HepG2 (cell line): ENCODE results near the gene ZNF513. TPM values are rescaled to one million over a fixed set of nuclear protein-coding genes. Genes with fewer than 3 reads are reported as not detected.
A peak's percentile ranks its signal among the peaks of the same experiment; 100 is the strongest.

Experiments used
- ATF5 ChIP-seq: sonication (generic); formaldehyde crosslinking; IDR thresholded peaks from 2 replicates; pipeline ENCODE4 v1.4.0; 2020; ENCODE audit warnings: mild to moderate bottlenecking, low read depth, missing genetic modification reagents
- CHCHD3 ChIP-seq: sonication (generic); formaldehyde crosslinking; IDR thresholded peaks from 2 replicates; pipeline ENCODE4 v1.8.0; 2022; ENCODE audit warnings: mild to moderate bottlenecking, missing genetic modification reagents, moderate library complexity
- IKZF4 ChIP-seq: sonication (generic); formaldehyde crosslinking; IDR thresholded peaks from 2 replicates; pipeline ENCODE4 v1.5.1; 2020; ENCODE audit warnings: borderline replicate concordance, mild to moderate bottlenecking, low read depth, missing genetic modification reagents; ENCODE audit errors: not compliant biosample characterization
- NR3C1 ChIP-seq: sonication (generic); formaldehyde crosslinking; IDR thresholded peaks from 2 replicates; pipeline ENCODE4 v1.4.0; 2020; ENCODE audit warnings: missing genetic modification reagents
- RBAK ChIP-seq: sonication (generic); formaldehyde crosslinking; IDR thresholded peaks from 2 replicates; pipeline ENCODE4 v1.5.1; 2020; ENCODE audit warnings: mild to moderate bottlenecking, missing genetic modification reagents
- RFX5 ChIP-seq: IDR thresholded peaks from 2 replicates; pipeline ENCODE4 v1.6.1; 2011; ENCODE audit warnings: low read depth, low read length, improper control_type of control experiment
- SNAPC4 ChIP-seq: sonication (generic); formaldehyde crosslinking; IDR thresholded peaks from 2 replicates; pipeline ENCODE4 v1.4.0; 2020; ENCODE audit warnings: mild to moderate bottlenecking, missing genetic modification reagents
- ZNF407 ChIP-seq: sonication (generic); formaldehyde crosslinking; IDR thresholded peaks from one replicate; pipeline ENCODE4 v1.5.1; 2020; ENCODE audit warnings: mild to moderate bottlenecking, missing genetic modification reagents; ENCODE audit errors: not compliant biosample characterization
- ZNF441 ChIP-seq: sonication (generic); formaldehyde crosslinking; IDR thresholded peaks from 2 replicates; pipeline ENCODE4 v1.7.0; 2021; ENCODE audit warnings: missing genetic modification reagents, borderline replicate concordance
- polyA plus RNA-seq, 8 experiments: library from polyadenylated mRNA; depleted of rRNA in 3 of 8; stranded (reverse) in 7 of 8; unstranded in 1 of 8; fragments of >200 nt; fragmentation: Illumina TruSeq in 4 of 8; extraction: Trizol in 4 of 8; gene quantifications; 2 replicates each; pipeline versions ENCODE4 v1.2.1 to v1.2.3, GENCODE V29; 2011 to 2016; ENCODE audit warnings: low read depth in 4 of 8, missing spikeins in 1 of 8, mixed read lengths in 1 of 8; ENCODE audit not compliant: insufficient read depth in 1 of 8
- total RNA-seq, 5 experiments: library from RNA; depleted of rRNA; stranded (reverse); fragments of >200 nt; fragmentation: Illumina TruSeq; extraction: Trizol; gene quantifications; 2 replicates each; pipeline ENCODE4 v1.2.3, GENCODE V29; 2016; ENCODE audit warnings: low read depth in 1 of 5

ZNF513 gene
- total and polyA plus RNA-seq, 2 of the 13 experiments (the other 11 are each of a cell fraction or from before 2014, with no cell fraction given): 4.9 to 6.3 TPM

GRCh38 chr2:27412419-27413152 is 32.1 kb upstream of the ZNF513 start (continued):
- no peak for TF ChIP-seq ATF5 (CRISPR knock-in tag)
- TF ChIP-seq ZNF407: no peak
- 0 out of 2 replicates have a peak, but pooled peaks have one; percentile 31 for TF ChIP-seq ZNF441 (CRISPR knock-in tag)
- TF ChIP-seq IKZF4: no peak
- TF ChIP-seq RBAK (CRISPR knock-in tag): no peak
- no peak for TF ChIP-seq CHCHD3 (CRISPR knock-in tag)
- TF ChIP-seq NR3C1 (CRISPR knock-in tag): no peak
- TF ChIP-seq SNAPC4 (CRISPR knock-in tag): no peak
- TF ChIP-seq RFX5: no peak
